SKM-1 (cell line): Measurements from ENCODE around the gene DCP1A.

ENCODE experiments used
- DNase-seq: peaks from one replicate; lab custom pipeline; 2025; ENCODE audit not compliant: unreplicated experiment; lab: John Stamatoyannopoulos, UW

The DCP1A gene

DNA sequence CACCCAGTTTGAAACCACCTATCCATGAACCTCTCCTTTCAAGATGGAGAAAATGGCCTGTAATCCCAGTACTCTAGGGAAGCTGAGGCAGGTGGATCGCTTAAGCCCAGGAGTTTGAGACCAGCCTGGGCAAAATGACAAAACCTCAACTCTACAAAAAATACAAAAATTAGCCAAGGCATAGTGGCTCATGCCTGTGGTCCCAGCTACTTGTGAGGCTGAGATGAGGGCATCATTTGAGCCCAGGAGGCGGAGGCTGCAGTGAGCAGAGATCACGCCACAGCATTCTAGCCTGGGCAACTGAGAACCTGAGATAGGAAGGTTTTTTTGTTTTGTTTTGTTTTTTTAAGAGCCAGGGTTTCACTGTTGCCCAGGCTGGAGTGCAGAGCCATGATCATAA lies 96.9 kb downstream of the DCP1A start:
- no peak for DNase-seq

DNA sequence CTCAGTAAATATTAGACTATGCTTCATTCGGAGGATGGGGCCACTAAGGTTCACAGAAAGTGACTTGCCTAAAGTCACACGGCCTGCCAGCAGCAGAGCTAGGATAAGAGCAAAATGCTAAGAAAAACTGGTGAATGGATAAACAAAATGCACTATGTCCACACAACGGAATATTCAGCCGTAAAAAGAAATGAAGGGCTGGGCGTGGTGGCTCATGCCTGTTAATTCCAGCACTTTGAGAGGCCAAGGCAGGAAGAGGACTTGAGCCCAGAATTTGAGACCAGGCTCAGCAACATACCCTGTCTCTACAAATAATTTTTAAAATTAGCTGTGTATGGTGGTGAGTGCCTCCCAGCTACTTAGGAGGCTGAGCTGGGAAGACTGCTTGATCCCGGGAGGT lies 99.2 kb downstream of the DCP1A start:
- no peak for DNase-seq

DNA sequence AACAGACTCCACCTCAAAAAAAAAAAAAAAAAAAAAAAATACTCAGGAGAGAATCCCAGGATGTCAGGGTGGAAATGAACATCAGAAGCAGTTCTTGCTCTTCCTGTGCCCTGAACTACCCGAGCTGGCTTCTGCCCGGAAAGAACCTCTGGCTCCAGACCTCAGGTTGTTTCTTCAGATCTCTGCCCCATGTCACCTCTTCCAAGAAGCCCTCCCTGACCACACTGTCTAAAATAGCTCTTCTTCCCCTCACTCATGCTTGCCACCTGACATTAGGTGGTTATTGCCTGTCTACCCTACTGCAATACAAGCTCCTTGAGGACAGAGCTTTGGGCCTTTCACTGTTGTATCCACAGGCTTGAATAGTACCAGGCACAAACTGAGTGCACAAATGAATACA lies 99.7 kb downstream of the DCP1A start:
- no peak for DNase-seq

DNA sequence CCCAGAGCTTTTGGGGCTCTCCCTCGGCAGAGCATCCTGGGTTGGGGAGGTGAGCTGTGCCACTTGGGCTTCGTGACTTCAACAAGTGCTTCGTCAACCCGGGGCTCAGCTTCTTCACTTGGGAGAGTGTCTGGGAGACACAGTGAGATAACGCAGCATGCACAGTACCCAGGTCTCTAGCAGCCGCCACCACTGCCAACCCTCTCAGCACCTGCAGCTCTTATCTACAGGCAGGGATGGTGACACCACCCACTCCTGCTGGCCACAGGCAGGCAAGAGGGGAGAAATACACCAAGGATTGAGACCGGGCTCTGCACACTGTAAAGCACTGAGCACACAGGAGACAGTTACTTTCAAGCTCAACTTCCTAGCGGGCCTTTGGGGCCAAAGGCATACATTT lies 103.1 kb downstream of the DCP1A start:
- DNase-seq = no peak

DNA sequence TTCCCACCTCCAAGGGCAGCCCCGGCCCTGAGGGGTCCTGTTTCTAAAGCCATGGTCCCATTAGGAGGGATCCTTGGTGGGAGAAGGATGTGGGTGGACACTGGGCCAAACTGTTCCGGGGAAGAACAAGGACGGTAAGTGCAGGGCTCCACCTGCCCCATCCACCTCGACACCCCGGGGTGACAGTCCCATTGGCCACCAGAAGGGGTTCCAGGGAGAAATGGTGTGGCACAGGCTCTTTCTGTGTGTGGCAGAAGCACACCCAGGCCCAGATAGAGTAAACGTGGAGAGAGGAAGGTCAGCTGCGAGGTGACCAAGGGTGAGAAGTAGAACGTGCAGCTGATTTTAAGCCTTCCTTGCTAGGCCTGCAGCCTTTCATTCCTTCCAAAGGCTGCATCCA lies 103.6 kb downstream of the DCP1A start:
- DNase-seq = no peak

DNA sequence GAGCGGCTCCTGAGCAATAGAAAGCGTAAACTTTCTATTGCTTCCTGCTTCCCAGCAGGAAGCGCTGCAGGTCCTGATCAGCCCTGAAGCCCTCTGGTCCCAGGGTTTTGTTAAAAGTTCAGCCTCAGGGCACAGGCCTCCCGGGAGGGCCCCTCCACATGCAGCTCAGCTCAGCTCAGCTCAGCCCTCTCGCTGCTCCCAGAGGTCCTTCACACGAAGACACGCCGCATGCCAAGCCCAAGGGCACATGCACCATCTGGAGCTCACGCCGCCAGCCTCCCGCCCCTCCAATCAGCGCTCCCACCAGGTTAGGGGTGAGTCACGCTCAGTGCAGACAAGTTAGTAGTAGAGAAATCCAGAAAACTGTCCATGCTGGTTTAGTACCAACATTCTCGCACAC lies 104.2 kb downstream of the DCP1A start:
- no peak for DNase-seq

DNA sequence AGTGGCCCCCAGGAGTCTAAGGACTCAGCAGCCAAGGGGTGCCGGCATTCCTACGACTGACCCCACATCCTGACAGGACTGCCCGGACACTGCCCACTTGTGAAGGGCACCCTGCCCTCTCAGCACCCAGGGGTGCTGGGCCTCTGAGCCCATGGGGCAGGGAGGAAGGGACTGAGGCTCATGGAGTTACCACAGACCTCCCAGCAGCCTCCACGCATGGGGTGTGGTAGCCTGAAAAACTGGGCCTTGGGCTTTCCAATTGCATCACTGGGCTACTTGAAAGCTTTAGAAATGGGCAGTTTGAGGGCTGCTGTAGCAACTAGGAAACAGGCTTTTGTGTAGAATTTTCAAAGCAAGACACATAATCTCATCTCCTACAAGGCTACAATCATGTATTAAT lies 104.7 kb downstream of the DCP1A start:
- no peak for DNase-seq

DNA sequence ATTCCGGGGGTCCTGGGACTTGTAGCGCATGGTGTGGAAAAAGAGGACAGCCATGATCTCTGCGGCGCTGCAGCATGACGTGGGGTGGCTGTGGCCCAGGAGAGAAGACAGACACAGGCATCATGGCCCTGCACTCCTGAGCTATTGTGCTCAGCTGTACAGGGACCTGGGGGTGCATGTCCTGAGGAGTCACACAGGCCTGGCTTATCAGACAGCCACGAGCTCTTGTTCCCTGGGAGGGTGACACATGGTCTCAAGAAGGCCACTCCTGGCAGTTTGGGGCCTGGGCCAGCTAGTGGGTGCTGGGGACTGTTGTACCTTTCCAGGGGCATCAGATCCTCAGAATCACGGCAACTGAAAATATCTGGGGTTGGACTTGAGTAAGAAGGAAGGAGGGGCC lies 105.2 kb downstream of the DCP1A start:
- no peak for DNase-seq

DNA sequence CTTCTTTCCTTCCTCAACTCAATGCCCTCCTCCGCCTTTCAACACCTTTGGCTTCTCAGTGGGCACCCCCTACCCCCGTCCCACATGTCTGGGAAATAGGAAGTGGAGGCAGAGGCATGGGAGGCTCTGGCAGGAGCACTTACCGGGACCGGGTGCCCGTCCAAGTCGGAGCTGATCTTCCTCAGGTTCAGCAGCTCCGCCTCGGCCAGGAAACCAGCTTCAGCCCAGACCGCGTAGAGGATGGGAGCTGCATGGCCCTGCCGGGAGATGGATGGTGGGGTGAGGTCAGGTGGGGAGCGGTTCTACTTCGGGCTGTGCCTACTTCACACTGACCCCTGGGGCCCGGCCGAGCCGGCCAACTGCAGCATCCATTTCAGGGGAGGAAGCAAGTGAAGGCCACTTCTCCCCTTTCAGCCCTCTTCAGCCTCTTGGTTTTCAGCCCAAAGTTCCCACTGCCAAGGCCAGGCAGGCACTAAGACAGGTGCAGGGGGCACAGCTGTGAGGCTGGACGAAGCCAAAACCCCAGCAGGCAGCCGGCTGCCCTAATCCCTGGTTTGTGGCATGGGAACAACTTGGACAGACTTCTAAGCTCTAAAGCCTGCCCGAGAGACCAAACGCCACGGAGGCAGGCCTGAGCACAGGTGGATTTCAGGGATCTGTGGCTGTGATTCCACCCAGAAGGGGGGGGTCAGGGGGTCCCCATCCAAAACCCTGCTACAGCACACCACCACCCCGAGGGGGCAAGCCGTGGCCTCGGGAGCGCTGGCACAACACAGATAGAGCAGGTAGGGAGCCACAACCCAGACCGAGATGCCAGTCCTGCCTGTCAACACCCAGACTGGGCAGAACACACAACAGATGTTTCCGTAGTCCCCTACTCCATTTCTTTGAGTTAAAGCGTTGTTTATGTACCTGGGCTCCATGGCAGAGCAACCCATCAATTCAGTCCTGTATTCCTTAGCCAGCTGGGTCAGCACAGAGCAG lies 106.1 kb downstream of the DCP1A start:
- no peak for DNase-seq

DNA sequence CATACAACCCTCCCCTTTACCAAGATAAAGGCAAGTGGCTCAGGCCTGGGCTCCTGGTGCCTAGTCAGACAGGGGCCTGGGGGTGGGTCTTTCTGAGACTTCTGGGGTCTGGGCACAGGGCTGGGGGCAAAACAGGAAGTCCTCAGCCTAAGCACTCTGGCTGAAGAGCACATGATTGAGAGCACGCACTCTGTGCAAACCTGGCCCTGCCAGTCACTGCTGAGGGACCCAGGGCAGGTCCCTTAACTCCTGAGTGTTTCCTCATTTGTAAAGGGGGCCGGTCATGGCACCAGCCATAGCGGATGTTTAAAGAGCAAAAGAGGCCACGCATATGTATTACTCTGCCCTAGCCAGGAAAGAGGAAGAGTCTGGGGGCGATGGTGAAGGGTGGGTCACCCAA lies 107.5 kb downstream of the DCP1A start:
- DNase-seq = no peak

DNA sequence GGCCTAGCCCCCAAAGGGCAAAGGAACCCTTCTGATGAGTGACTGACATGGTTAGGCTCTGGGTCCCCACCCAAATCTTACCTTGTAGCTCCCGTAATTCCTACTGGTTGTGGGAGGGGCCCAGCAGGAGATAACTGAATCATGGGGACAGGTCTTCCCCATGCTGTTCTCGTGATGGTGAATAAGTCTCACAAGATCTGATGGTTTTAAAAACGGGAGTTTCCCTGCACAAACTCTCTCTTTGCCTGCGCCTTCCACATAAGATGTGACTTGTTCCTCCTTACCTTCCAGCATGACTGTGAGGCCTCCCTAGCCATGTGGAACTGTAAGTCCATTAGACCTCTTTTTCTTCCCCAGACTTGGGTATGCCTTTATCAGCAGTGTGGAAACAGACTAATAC lies 108.5 kb downstream of the DCP1A start:
- DNase-seq = no peak

DNA sequence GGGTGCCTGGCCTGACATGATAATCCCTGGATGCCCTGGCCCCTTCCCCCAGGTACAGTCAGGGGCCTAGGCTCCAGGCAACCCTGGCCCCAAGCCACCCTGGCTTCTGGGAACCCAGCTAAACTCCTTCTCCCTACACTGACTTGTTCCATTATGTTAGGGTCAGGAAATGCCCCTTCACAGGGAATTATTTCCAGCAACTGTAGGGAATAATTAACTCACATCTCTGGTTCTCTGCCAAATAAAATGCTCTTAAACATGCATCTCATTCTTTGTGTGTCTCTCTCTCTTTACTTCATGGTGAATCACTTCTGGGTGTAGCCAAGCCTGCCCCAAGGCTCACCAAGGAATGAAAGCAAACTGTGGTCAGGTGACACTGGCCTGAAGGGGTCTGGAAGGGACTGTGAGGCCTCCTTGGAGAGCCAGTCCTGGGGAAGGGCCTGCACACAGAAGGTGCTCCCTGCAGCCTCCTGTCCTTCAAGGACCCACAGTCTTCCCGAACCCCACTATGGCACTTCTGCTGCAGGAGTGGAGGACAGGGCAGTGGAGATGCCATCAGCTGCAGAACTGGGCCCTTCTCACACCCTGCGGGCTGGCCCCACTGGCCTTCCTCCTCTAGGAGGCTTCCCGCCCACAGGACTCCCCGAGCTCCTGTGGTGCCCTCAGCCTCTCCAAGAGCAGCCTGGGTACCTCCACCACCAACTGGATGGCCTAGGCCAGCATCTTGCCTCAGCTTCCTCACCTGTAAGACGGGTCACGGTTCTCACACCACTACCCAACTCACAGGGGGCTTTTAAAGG lies 109.1 kb downstream of the DCP1A start:
- DNase-seq = no peak

DNA sequence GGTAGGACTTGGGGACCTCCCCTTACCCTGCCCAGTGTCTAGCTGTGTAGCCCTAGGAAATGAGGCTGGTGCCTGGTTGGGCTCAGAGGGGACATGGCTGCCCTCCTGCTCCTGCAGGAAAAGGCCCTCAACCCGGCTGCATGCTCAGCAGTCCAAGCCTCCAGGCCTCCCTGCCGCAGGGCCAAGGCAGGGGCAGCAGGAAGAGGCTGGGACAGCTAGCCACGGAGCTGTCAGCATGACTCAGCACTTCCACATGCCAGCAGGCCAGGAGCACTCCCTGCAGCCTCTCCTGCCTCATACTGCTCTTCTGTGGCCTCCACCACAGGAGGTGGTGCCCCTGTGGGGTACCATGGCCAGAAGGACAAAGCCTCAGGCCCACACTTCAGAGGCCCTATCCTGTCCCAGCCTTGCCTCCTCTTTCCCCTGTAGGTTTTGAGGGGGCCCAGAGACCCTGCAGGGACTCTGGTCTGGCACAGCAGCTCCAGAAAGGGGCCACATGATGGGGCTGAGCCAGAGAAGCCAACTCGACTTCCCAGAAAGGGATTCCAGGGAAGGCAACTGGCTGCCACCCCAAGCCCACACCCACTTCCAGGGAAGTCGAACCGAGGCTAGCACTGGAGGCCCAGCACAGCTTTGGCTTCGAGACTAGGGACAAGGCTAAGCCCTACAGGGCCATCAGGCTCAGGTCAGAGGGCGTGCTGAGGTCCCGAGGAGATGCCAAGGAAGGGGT lies 111.1 kb downstream of the DCP1A start:
- peak; percentile 18 for DNase-seq

DNA sequence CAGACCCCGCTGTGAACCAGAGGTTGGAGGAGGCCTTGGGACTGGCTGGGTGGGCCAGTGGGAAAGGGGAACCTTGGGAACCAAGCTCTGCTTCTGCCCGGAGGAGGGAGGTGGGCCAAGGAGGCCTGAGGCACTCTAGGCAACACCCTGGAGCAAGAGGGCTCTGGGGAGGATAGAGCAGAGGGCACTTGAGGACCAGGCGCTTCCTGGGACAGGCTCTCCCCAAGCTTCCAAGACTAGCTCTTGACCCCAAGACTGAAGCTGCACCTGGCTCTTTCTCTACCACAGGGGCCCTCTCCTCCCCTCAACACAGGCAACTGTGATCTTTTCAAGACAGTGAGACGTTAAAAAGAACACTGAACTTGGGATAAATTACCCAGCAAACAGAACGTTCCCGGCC lies 111.8 kb downstream of the DCP1A start:
- DNase-seq = no peak

DNA sequence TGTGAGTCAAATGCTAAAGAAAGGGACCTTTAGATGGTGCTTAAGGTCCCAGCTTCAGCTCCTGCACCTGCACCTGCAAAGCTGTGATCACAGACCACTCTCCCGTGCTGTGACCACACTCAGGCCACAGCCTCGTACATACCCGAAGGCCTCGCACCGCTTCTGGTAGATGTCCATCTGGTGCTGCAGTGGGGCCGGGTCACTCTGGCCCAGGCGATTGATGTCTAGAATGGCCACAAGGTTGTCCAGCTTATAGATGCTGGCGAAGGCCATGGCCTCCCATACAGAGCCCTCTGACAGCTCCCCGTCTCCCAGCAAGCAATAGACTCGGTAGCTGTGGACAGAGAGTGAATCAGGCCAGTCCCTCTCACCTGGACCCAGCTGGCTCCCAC lies 112.5 kb downstream of the DCP1A start:
- DNase-seq = no peak

DNA sequence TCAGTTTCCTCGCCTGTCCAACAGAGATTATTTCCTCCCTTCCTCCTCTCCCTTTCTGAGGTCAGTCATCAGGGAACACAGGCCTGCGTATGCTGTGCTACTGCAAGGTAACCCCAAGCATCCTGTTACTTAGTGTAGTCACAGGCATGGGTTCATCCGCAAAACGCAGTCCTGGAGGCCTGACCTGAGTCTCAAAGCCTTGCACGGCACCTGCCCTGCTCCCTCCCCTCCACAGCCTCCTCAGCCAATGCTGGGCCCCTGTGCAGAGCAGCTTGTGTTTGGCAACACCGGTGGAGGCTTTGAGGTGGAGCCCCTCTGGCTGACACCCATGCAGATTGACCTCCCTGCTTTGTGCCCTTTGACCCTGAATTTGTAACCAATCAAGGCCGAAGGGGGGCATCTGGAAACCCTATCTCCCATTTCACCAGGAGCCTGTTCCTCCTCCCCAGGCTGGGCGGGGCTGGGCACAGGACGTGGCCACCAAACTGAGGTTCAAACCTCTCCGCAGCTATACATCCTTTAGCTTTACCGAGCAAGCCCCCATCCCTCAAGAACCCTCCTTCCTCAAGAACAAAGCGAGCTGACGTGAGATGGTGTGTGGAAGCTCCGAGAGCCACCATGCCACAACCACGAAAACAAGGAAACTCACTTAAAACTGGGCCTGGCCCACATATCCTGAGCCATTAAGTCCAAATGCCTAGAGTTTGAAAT lies 113.1 kb downstream of the DCP1A start:
- DNase-seq = no peak
